Measurements from ENCODE around the gene BAHD1. TPM values are rescaled to one million over a fixed set of nuclear protein-coding genes. Genes with fewer than 3 reads are reported as not detected.
A peak's percentile ranks its signal among the peaks of the same experiment; 100 is the strongest.

Gene BAHD1
- polyA plus RNA-seq (ENCODE audit: insufficient read length): 24.8 TPM

DNA sequence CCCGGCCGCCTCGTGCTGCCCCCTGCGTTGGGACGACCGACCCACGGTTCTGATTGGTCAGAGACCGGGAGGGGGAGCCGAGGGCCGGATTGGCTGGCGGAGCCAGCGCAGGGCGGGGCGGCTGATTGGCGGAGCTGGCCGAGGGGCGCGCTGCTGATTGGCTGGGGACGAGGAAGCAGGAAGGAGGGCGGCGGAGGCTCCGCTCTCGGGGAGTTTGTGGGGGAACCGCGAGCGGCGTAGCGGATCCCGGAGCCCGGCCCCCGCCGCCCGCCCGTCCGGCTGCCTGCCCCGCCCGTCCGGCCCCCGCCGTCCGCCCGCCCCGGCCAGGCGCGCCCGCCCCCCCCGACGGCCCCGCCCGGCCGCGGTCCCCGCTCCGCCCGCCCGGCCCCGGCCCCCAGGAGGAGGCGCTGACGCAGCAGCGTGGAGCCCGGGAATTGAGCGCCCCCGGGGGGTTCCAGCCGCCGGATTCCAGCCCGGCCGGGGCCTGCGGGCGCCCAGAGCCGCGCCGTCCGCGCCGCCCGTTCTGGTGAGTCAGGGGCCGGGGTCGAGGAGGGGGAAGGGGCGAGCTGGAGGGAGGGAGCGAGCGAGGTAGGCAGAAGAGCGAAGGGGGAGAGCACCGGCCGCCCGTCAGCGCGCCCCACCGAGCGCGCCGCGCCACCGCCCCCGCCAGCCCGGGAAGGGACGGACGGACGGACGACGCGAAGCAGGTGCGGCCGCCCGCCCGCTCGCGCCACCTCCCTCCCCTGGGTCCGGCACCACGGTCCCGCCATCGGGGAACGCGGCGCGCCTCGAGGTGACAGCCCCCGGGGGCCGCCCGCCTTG is at the start of gene BAHD1:
Gene BAHD1, plus strand, starts transcription at position 211 of the 822 bp plus-strand sequence. CDS start 17,512 bp downstream, outside the sequence.
- DNase-seq: peak; percentile 94

DNA sequence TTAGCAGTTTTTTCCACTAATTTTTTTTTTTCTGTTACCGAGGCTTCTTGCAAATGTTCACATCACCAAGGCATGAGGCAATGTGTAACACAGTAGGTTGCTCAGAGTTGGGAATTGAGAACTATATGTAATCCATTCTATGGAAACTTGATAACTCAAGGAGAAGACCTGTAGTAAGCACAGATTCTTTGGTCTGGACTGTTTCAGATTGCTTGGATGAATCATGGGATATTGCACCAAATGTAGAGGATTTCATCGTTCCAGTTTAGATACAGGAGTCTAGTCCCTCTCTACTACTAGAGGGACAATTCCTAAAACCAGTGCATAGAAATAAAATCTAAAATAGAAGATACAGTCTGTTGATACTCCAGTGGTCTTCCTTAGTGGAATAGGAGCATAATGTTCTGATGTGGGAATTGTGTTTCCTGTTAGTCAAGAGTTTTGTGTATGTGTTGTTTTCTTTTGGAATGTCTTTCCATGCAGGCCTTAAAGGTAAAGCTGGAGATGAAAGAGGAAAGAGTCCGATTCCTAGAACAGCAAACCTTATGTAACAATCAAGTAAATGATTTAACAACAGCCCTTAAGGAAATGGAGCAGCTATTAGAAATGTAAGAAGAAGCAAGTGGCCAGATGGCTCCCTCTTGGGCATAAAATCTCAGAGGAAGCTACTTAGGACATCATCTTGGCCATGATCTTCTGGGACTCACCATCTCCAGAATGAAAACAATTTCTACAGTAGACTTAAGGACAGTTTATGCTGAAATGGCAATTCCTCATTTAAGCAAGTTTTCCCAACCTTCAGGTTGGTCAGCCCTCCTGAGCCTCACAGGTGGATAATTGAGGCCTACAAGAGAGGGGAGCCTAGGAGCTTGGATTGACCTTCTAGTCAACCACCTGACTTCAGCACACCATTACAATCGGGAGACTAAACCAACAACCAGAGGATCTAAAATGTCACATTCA is 47.5 kb upstream of the BAHD1 start:
- no peak for DNase-seq

DNA sequence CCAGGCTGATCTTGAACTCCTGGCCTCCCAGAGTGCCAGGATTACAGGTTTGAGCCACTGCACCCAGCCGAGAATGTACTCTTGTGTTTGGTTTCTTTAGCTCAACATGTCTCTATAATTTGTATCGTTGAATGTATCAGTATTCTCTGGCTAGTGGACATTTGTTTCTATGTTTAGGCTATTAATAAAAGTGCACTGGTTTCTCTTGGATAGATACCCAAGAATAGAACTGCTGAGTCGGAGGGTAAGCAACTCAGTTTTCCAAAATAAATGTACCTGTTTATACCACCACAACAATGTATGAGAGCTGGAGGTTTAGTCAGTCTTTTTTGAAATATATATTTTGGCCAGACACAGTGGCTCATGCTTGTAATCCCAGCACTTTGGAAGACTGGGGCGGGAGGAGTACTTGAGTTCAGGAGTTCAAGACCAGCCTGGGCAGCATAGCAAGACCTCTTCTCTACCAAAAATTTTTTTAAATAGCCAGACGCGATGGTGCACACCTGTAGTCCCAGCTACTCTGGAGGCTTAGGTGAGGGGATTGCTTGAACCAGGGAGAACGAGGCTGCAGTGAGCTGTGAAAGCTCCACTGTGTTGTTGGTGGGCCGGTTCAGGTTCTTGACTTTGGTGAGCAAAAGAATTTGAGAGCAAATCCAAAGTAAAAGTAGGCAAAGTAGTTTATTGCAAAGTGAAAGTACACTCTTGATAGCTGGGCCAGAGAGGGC is 42.9 kb upstream of the BAHD1 start:
- no peak for DNase-seq

DNA sequence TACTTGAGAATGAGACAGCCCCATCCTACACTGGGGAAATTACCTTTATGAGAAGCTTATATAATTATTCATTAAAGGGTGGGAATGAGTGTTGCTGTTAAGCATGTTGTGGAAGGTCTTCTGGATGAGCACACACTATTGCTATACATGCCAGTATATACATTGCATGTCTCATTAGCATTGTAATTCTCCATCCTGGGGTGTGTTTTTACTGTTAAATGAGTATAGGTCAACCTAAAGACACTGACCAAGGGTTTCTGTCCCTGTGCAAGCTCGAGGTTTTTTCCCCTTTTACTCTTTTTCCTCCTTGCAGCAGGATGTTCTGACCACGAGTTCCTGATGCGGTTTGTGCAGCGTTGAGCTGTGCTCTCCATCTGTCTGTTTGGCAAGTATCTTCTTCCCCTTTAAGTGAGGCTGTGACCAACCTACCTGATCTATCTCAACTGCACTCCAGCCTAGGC is 42.3 kb upstream of the BAHD1 start:
- DNase-seq: no peak

DNA sequence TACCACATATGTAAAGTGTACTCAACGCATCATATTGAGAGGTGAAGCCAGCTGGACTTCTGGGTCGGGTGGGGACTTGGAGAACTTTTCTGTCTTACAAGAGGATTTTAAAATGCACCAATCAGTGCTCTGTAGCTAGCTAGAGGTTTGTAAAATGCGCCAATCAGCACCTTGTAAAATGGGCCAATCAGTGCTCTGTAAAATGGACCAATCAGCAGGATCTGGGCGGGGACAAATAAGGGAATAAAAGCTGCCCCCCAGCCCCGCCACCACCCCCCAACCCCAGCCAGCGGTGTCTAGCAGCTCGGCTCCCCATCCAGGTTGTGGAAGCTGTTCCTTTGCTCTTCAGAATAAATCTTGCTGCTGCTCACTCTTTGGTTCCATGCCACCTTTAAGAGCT is 41.4 kb upstream of the BAHD1 start:
- no peak for DNase-seq

DNA sequence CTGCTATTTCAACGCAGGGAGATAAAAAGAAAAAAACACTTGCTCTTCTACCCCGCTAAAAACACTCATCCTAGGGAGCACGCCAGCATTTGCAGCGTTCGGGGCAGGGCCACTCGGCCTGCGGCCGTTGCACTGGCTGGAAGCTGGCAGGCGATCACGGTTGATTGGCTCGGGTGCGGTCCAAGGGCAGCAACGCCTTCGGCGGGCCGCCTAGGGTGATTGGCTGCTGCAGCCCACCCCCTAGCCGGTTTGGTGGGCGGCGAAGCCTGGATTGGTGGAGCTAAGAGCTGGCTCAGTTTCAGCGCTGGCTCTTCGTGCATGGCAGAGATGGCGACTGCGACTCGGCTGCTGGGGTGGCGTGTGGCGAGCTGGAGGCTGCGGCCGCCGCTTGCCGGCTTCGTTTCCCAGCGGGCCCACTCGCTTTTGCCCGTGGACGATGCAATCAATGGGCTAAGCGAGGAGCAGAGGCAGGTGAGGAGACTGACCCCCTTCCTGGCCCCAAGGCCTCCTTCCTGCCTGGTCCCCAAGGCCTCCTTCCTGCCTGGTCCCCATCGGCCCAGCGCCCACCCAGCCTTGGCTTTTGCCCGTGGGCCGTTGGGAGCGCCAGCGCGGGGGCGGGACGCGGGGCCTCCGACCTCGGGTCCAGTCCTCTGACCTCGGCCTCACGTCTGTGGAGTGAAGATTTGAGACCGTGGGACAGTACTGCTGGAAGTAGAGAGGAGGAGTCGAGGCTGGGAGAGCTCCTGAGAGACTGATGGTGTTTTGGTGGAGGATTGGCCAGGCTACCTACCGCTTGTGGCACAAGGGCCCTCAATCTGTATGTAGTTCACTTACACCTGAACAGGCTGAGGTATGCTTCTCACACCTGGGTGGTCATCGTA is 35.0 kb upstream of the BAHD1 start, which contains the start of gene IVD:
Gene IVD, plus strand, starts transcription at position 295 of the 881 bp plus-strand sequence. Its CDS starts 33 bp downstream, at position 328.
- DNase-seq: peak; percentile 91

DNA sequence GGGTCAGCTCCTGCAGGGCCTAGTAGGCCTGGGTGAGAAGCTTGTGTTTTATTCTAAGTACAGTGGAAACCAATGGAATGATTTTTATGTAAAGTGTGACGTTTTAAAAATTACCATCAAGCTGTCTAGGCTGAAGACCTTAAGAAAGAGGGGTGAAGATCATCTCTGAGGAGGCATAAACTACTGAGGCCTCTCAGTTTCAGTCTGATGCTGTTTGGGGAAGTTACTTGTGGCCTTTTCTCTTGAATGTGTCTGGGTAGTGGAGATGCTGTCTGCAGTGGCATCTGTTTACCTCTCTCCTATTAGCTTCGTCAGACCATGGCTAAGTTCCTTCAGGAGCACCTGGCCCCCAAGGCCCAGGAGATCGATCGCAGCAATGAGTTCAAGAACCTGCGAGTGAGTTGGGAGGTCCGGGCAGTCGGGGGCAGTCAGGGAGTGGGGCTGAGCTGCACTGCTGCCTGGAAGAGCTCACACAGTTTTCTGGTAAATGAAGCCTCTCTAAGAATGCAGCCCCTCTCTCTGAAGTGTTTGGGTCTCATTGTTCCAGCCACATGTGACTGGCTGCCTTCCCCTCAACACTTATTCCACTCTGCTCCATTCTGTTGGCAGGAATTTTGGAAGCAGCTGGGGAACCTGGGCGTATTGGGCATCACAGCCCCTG is 33.3 kb upstream of the BAHD1 start:
- DNase-seq: no peak

DNA sequence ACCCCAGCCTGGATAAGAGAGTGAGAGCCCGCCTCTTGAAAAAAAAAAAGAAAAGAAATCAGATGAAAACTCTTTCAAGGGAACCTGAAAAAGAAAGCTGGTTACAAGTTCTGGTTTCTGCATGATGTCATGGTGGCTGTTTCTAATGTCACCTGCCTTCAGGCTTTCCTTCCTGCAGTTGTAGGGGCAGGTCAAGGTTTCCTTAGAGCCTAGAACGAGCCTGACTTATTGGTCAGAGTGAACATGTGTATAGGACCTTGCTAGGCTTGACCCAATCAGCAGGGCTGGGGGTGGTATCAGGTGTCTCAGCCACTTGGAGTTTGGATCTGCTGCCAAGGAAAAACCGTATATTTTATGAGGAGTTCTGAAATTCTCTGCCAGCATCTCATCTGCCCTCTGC is 31.4 kb upstream of the BAHD1 start:
- DNase-seq: no peak

DNA sequence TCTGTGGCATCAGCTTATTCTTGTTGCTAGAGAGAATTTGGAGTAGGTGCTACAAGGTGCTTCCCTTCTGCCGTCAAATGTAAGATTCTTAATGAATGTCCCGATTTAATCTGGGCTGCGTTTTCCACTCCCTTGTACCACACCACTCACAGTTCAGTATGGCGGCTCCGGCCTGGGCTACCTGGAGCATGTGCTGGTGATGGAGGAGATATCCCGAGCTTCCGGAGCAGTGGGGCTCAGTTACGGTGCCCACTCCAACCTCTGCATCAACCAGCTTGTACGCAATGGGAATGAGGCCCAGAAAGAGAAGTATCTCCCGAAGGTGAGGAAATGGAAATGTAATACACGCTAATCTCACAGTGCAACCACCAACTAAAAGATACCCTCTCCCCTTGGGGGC is 30.3 kb upstream of the BAHD1 start:
- no peak for DNase-seq

DNA sequence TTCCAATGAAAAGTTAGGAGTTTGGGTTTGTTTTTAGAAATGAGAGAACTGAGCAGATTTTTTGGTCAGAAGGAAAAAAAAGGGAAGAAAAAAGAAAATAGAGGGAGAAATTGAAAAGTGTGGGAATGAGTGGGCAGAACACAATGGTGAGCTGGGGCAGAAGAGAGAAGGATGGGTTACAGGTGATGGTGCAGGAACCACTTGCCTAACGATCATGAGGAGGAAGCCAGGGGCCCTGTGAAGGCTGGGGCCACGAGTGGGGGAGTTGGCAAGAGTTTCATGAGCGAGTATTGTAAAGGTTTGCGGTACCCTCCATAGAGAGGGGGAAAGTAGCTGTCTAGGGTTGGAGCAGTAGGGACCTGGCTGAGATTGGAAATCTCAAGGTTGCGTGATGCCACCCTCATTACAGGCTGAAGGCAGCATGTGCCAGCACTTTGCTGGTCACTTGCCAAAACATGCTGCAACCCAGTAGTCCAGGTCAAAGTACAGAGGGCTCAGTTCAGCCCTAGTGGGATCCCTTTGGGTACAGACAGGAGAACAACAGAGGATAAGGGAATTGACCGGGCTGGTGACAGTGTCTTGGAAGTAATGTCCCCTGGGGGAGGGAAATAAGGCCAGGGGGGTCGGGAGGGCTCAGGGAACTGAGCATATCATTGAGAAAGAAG is 28.5 kb upstream of the BAHD1 start:
- DNase-seq: no peak

DNA sequence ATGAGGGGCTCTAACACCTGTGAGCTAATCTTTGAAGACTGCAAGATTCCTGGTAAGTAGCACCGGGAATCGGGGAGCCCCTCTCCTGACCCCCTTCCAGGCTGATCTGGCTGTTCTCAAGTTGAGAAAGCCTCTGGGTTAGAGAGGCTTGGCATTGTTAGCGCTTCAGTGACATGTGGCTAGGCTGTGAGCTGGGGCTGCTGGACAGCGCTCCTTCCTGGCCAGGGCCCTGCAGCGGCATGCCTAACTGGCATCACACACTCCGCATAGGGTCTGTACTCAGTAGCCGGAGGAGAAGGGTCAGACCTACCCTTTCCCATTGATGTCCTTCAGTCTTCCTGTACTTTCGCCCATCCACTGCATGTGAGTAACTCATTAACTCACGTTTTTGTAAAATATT is 27.7 kb upstream of the BAHD1 start:
- DNase-seq: no peak

DNA sequence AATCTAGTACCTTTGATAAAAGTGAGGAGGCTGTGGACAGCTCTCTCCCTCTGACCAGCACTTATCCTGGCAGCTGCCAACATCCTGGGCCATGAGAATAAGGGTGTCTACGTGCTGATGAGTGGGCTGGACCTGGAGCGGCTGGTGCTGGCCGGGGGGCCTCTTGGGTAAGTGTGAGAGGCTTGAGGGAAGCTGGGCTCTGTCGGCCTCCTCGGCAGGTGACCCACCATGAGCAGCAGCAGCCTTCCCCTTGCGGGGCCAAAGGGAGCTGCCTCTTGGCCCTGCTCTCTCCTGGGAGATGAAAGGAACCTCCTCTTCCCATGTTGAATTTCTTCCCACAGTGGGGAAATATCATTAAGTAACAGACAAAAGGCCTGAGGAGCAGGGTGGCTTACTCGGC is 25.9 kb upstream of the BAHD1 start:
- DNase-seq: no peak

DNA sequence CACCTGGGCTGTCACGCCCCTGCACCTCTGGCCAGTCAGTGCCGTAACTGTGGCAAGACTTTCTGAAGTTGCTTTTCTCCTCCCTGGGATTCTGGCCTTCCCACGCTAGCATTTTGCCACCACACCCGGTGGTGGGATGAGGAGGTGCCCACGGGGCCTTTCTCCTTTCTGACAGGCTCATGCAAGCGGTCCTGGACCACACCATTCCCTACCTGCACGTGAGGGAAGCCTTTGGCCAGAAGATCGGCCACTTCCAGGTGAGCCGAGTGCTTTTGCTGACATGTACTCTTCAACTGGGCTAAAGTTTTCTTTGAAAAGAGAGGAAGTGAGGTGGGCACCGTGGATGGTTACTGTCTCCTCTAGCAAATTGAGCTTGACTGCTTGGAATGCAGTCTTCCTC is 25.5 kb upstream of the BAHD1 start:
- DNase-seq: no peak

DNA sequence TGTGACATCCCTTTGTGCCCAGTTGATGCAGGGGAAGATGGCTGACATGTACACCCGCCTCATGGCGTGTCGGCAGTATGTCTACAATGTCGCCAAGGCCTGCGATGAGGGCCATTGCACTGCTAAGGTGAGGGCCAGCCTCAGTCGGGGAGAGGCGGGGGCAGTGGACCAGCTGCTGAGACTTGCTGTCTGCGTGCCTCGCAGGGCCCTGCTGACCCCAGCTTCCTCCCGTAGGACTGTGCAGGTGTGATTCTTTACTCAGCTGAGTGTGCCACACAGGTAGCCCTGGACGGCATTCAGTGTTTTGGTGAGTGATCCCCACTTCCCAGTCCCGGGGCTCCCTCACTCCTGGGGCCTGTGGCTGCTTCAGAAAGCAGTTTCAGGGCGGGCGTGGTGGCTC is 24.7 kb upstream of the BAHD1 start:
- no peak for DNase-seq

DNA sequence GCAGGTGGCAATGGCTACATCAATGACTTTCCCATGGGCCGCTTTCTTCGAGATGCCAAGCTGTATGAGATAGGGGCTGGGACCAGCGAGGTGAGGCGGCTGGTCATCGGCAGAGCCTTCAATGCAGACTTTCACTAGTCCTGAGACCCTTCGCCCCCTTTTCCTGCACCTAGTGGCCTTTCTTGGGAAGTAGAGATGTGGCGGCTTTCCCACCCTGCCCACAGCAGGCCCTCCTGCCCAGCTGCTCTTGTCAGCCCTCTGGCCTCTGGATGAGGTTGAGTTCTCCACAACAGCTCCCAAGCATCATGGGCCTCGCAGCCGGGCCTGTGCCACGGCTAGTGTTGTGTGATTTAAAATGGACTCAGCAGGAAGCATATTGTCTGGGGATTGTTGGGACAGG is 22.6 kb upstream of the BAHD1 start:
- DNase-seq: no peak

DNA sequence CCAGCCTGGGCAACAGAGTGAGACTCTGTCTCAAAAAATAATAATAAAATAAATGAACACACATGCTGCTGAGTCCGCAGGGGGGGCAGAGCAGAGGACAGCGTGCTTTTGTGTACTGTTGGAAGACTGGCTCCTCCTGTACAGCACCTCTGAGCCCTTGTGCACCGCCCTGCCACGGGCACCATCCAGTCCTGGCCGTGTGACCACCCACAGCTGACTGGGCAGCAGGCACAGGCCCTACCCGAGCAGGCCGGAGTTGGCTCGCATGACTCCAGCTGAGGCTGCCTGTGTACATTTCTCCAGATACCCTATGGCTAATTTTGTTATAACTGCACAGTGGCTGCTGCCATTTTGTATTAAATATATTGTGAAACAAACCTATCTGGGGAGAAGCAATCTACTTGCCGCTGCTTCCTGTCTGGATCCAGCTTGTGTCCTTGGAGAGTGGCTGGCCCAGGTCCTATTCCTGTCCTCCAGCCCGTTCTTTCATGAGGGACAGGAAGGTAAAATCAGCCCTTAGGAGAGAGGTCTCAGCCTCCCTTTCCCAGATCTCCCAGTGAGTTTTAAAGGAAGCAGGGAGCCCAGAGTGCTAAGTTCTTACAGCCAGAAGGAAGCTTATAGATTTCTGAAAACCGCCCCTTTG is 20.6 kb upstream of the BAHD1 start:
- no peak for DNase-seq

DNA sequence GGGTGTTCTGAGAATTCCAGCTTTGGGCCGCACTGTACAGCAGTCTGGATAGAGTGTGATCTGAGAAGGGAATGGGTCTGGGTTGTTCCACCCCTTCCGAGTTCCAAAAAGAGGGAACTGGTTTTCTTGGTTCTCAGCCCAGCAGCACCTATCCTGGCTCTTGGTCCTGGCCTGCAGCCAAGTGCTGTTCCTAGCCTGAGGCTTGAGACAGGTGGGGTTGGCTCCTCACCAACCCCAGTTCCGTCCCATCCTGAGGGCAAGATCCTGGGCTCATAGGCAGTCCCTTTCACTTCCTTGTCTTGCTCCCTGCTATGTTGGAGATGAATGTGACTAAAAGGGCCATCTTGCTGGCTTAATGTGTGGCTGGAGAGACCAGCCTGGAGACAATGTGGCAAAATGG is 20.0 kb upstream of the BAHD1 start:
- no peak for DNase-seq

DNA sequence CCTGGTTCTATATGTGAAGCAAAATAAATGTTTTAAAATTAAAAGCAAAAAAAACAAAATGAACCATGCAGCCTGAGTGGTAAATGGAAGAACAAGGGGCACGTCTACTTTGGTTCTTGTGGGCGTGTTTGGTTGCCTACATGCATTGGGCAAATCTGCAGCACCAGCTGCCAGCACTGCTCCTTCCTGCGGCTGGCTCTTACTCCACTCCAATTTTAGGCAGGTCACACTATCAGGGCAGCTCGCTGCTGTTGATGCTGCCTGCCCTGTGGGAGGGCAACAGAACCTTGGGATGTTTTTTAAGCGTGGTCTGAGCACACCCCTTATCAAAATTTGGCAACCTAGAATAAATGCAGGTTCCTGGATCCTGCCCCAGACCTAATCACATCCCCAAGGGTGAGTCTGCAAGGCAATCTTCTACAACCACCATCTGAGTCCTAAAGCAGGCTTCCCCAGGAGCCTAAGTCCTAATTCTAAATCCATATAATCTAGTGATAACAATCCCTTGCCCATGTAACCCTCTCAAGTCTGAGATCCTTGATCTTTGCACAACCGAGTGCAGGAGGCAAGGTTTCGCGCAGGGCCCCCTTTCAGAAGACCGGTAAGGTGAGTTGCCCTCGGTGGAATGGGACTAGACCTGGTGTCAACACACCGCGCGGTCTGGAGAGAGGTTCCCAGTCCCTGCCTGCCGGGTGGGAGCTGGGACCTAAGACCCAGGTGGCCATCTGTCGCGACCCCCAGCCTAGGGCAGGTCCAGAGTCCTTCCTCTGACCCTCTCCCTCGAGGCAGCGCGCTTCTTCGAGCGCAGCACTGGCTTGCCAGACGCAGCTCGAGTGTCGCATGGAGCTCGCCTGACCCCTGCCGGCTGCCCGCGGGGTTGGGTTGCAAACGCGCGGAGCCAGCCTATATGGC is 19.3 kb upstream of the BAHD1 start:
- peak; percentile 71 for DNase-seq

Data from hindlimb muscle (tissue), 1 donor.